Transverse colon (tissue), 3 donors: ENCODE data around the gene PANX2.

Source experiments
- POLR2A ChIP-seq: fragments of 450-650 bp; IDR thresholded peaks from one replicate; pipeline ENCODE4 v1.6.1; 2016; ENCODE audit warnings: antibody characterized with exemption, mild to moderate bottlenecking, moderate library complexity
- TF ChIP-seq, protein P1 (sequence below), 5 experiments: fragments of 200-600 bp in 3 of 5; fragments of 450-650 bp in 2 of 5; sonication (generic) in 3 of 5; IDR thresholded peaks; 1 replicate in 2 of 5; 2 replicates in 3 of 5; pipeline ENCODE4 v1.5.1; 2016 to 2017; ENCODE audit warnings: antibody characterized with exemption in 5 of 5, inconsistent platforms in 3 of 5, mild to moderate bottlenecking in 2 of 5, moderate library complexity in 1 of 5

GRCh38 chr22:50148166-50148500 lies 22.4 kb upstream of the PANX2 start:
- TF ChIP-seq POLR2A: no peak
- TF ChIP-seq, protein P1, sequence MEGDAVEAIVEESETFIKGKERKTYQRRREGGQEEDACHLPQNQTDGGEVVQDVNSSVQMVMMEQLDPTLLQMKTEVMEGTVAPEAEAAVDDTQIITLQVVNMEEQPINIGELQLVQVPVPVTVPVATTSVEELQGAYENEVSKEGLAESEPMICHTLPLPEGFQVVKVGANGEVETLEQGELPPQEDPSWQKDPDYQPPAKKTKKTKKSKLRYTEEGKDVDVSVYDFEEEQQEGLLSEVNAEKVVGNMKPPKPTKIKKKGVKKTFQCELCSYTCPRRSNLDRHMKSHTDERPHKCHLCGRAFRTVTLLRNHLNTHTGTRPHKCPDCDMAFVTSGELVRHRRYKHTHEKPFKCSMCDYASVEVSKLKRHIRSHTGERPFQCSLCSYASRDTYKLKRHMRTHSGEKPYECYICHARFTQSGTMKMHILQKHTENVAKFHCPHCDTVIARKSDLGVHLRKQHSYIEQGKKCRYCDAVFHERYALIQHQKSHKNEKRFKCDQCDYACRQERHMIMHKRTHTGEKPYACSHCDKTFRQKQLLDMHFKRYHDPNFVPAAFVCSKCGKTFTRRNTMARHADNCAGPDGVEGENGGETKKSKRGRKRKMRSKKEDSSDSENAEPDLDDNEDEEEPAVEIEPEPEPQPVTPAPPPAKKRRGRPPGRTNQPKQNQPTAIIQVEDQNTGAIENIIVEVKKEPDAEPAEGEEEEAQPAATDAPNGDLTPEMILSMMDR (IDR thresholded peaks at IDR 0.05): no peak
